K562 (cell line): Measurements from ENCODE around the gene GNGT1. TPM values are rescaled to one million over a fixed set of nuclear protein-coding genes. Genes with fewer than 3 reads are reported as not detected.

Source experiments
- ATAC-seq: fragments of 200-7000 bp; cut with Tn5 transposase; 3 replicates; pipeline ENCODE4 v1.9.1; 2020; ENCODE audit warnings: moderate library complexity
- BruUV-seq: library from RNA; stranded (reverse); fragments of 400-500 nt; replicated peaks from 2 replicates; lab custom pipeline; 2021; lab: Mats Ljungman, UMichigan
- CTCF ChIA-PET: fragments of 300-600 bp; formaldehyde crosslinking; extraction: SDS; loops from one replicate; lab custom pipeline; 2021; ENCODE audit warnings: low intra/inter-chr PET ratio; lab: Yijun Ruan, JAX
- POLR2A ChIA-PET: fragments of 300-600, 350-650 bp; sonication (Branson Sonifier 250); formaldehyde crosslinking; extraction: SDS; loops from one replicate; lab custom pipeline; 2021; ENCODE audit warnings: antibody characterized with exemption, inconsistent platforms; lab: Yijun Ruan, JAX
- DNase-seq, 4 experiments: peaks; one replicate each; pipeline versions ENCODE4 v3.0.0 to v3.0.0-alpha.2; 2011 to 2018; ENCODE audit warnings: low spot score in 3 of 4, mixed read lengths in 3 of 4; ENCODE audit errors: extremely low read depth in 1 of 4
- FAIRE-seq: peaks from 2 replicates; lab custom pipeline; 2011; peaks lifted over from hg19 to GRCh38; lab: Jason Lieb, UNC
- H2AFZ ChIP-seq: 2 replicates; pipeline ENCODE4 v1.6.0; 2011; ENCODE audit warnings: low read depth, low read length, control low read depth, inconsistent platforms
- H3K27ac ChIP-seq: fragments of 200-600 bp; 3 replicates; pipeline ENCODE4 v1.8.0; 2011; ENCODE audit warnings: low read depth, mild to moderate bottlenecking, control low read depth, inconsistent platforms, low read length, moderate library complexity, mixed read lengths; ENCODE audit errors: extremely low read depth
- H3K27me3 ChIP-seq, 2 experiments: fragments of 300-600 bp in 1 of 2; 2 replicates in 1 of 2; 3 replicates in 1 of 2; pipeline versions ENCODE4 v1.6.0 to v1.8.0; 2011; ENCODE audit warnings: inconsistent platforms in 2 of 2, low read length in 2 of 2, mild to moderate bottlenecking in 1 of 2, mixed read lengths in 1 of 2, moderate library complexity in 1 of 2; ENCODE audit not compliant: control insufficient read depth in 2 of 2, insufficient read depth in 2 of 2
- H3K36me3 ChIP-seq: fragments of 300-600 bp; 3 replicates; pipeline ENCODE4 v1.8.0; 2011; ENCODE audit warnings: mild to moderate bottlenecking, low read length, inconsistent platforms; ENCODE audit not compliant: control insufficient read depth, insufficient read depth
- H3K4me1 ChIP-seq, 2 experiments: fragments of 200-600 bp in 1 of 2; replicated peaks in 1 of 2; 2 replicates in 1 of 2; 3 replicates in 1 of 2; pipeline versions ENCODE4 v1.5.1 to v1.8.0; 2011; ENCODE audit warnings: inconsistent platforms in 2 of 2, low read length in 2 of 2, mild to moderate bottlenecking in 1 of 2, mixed read lengths in 1 of 2, moderate library complexity in 1 of 2; ENCODE audit not compliant: control insufficient read depth in 2 of 2, insufficient read depth in 2 of 2
- H3K4me2 ChIP-seq: 2 replicates; pipeline ENCODE4 v1.6.1; 2011; ENCODE audit warnings: low read length, control low read depth, inconsistent platforms, mixed read lengths; ENCODE audit not compliant: insufficient read depth
- H3K4me3 ChIP-seq: fragments of 200-600 bp; sonication (generic), shearing (Covaris generic); 2 replicates; pipeline ENCODE4 v1.5.1; 2016; ENCODE audit warnings: control low read depth, inconsistent platforms
- H3K79me2 ChIP-seq: fragments of 200-600 bp; 3 replicates; pipeline ENCODE4 v1.8.0; 2011; ENCODE audit warnings: low read length, inconsistent platforms; ENCODE audit not compliant: control insufficient read depth, insufficient read depth
- H3K9ac ChIP-seq, 2 experiments: 2 replicates each; pipeline versions ENCODE4 v1.6.0 to v1.6.1; 2011; ENCODE audit warnings: low read depth in 2 of 2, low read length in 2 of 2, control low read depth in 1 of 2, inconsistent platforms in 1 of 2, mild to moderate bottlenecking in 1 of 2, mixed read lengths in 1 of 2; ENCODE audit not compliant: insufficient read depth in 1 of 2
- H3K9me1 ChIP-seq: one replicate; pipeline ENCODE4 v1.6.0; 2011; ENCODE audit warnings: inconsistent platforms, mild to moderate bottlenecking, low read length, moderate library complexity; ENCODE audit not compliant: control insufficient read depth, insufficient read depth
- H3K9me3 ChIP-seq: replicated peaks from 2 replicates; pipeline ENCODE4 v1.5.1; 2011; ENCODE audit warnings: low read depth, low read length, inconsistent platforms; ENCODE audit not compliant: control insufficient read depth, insufficient read depth
- H4K20me1 ChIP-seq: replicated peaks from 2 replicates; pipeline ENCODE4 v1.6.1; 2011; ENCODE audit warnings: low read length, inconsistent platforms, mixed read lengths; ENCODE audit not compliant: control insufficient read depth, insufficient read depth
- CEBPG ChIP-seq, 3 experiments: fragments of 200-800 bp in 1 of 3; sonication (Bioruptor generic) in 1 of 3; sonication (generic) in 1 of 3; formaldehyde crosslinking in 1 of 3; IDR thresholded peaks in 2 of 3; conservative IDR thresholded peaks in 1 of 3; 2 replicates each; pipeline versions ENCODE4 v1.6.1 to v1.8.0; 2016 to 2022; ENCODE audit warnings: missing compliant biosample characterization in 2 of 3, missing genetic modification characterization in 2 of 3, mild to moderate bottlenecking in 1 of 3, missing genetic modification reagents in 1 of 3
- FOSL1 ChIP-seq: fragments of 200-800 bp; sonication (Bioruptor generic); conservative IDR thresholded peaks from 2 replicates; pipeline ENCODE4 v1.6.1; 2016; ENCODE audit warnings: missing genetic modification characterization, missing compliant biosample characterization
- GTF2E2 ChIP-seq: fragments of 200-800 bp; sonication (Bioruptor generic); IDR thresholded peaks from 2 replicates; pipeline ENCODE4 v1.6.1; 2016; ENCODE audit warnings: missing genetic modification characterization, missing compliant biosample characterization
- MCM7 ChIP-seq, 2 experiments: fragments of 450-650 bp; IDR thresholded peaks; 2 replicates each; pipeline ENCODE4 v1.6.1; 2016 to 2018
- PRPF4 ChIP-seq: fragments of 200-400 bp; formaldehyde crosslinking; IDR thresholded peaks from one replicate; pipeline ENCODE4 v1.6.1; 2017; ENCODE audit warnings: low read length, low read depth, mild to moderate bottlenecking; ENCODE audit not compliant: insufficient read depth, poor library complexity, severe bottlenecking
- PTBP1 ChIP-seq: fragments of 200-400 bp; formaldehyde crosslinking; IDR thresholded peaks from 2 replicates; pipeline ENCODE4 v1.6.1; 2017; ENCODE audit warnings: low read depth, low read length
- TCFL5 ChIP-seq: fragments of 250-450 bp; sonication (Bioruptor Pico); conservative IDR thresholded peaks from 2 replicates; pipeline ENCODE4 v1.6.1; 2021; ENCODE audit warnings: mild to moderate bottlenecking, moderate library complexity, matching md5 sums
- WGBS: fragments of 100-300 bp; shearing (Covaris generic); methylation state at CpG from one replicate; pipeline ENCODE4 v1.1.6; 2016; ENCODE audit warnings: low coverage, mixed read lengths; ENCODE audit not compliant: insufficient coverage; ENCODE audit errors: missing lambda C conversion rate; 5-methylcytosine and 5-hydroxymethylcytosine counted together
- in situ Hi-C: fragments of 300-500 bp; cut with MboI; formaldehyde crosslinking; loops from 4 replicates; pipeline ENCODE4 v1.15.0; 2018; ENCODE audit warnings: inconsistent platforms, mixed read lengths
- intact Hi-C: fragments of 100-400 bp; cut with micrococcal nuclease; formaldehyde crosslinking; loops from 2 replicates; pipeline ENCODE4 v1.14.2; 2022
- polyA plus RNA-seq, 8 experiments: library from polyadenylated mRNA; depleted of rRNA in 4 of 8; stranded (reverse) in 5 of 8; unstranded in 3 of 8; fragments of >200 nt; fragmentation: Nextera tagmentation in 2 of 8; fragmentation: Illumina TruSeq in 1 of 8; extraction: Ambion mirVana in 2 of 8; extraction: Trizol in 1 of 8; gene quantifications; 2 replicates each; pipeline versions ENCODE4 v1.2.1 to v1.2.3, GENCODE V29; 2011 to 2014; ENCODE audit warnings: inconsistent platforms in 1 of 8, missing spikeins in 1 of 8
- total RNA-seq, 7 experiments: library from RNA; depleted of rRNA in 6 of 7; stranded (reverse); fragments of >200 nt in 6 of 7; fragmentation: Illumina TruSeq in 2 of 7; extraction: Trizol in 2 of 7; gene quantifications; 2 replicates each; pipeline versions ENCODE4 v1.2.1 to v1.2.3, GENCODE V29; 2011 to 2021; ENCODE audit warnings: low replicate concordance in 1 of 7
- TF ChIP-seq, protein P1 (sequence below): fragments of 250-450 bp; sonication (Bioruptor Pico); IDR thresholded peaks from 2 replicates; pipeline ENCODE4 v1.8.0; 2022; ENCODE audit warnings: moderate library complexity, mild to moderate bottlenecking, inconsistent platforms

The GNGT1 gene
- total and polyA plus RNA-seq, 9 of the 15 experiments (the other 6 are each of a cell fraction or from before 2014, with no cell fraction given): 0.04 to 0.83 (median 0.51) TPM; not detected in 2

DNA sequence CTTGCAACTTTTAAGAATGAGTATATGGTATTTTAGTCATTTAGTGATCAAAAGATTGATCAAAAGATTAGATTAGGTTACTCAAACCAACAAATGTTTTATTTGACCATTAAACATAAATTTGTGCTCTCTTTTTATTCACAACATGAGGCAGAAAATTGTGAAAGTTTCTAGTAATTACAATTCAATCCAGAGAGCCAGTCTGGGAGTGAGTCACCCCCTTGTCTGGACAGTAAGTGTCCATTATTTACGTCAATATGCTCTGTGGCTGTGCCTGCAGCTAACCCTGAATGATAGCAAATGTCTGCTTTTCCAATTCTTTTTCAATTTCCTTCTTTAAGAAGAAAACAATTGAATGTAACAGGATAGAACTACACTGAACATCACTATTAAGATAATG, 43.1 kb downstream of the GNGT1 start:
- Histone ChIP-seq H3K27me3 (no peaks in the 10 kb centered on the region), H3K4me2 (no peak overlapping the region), H3K9me3 (no peaks in the 10 kb centered on the region), H4K20me1 (no peaks in the 10 kb centered on the region), H3K36me3 (no peaks in the 10 kb centered on the region), H3K27ac (no peak overlapping the region), H3K4me3 (no peak overlapping the region), H3K4me1 (peaks cover 0 to 12% of the 10 kb centered on the region in 2 experiments; a peak in 2 of 5 replicates), H3K79me2 (no peaks in the 10 kb centered on the region), H2AFZ (no peak overlapping the region), H3K9me1 (no peaks in the 10 kb centered on the region), H3K9ac (no peak overlapping the region)
- ChIA-PET CTCF (no interaction called here), POLR2A (interaction anchor here (0.8 to 0.9 kb wide), 3 partner anchors 9 to 376 kb away, joined by 3 to 4 read pairs (median 3); no protein-coding TSS in a partner anchor)
- no TSS peak for BruUV-seq
- DNase-seq (no peak), ATAC-seq (no peak), FAIRE-seq (no peak)
- 6% methylated on average over 1 of the region's 1 CpG for WGBS
- in situ Hi-C loops: no loop called here
- TF ChIP-seq MCM7 (IDR thresholded peaks at IDR 0.05): no peak
- TF ChIP-seq PRPF4: no peak
- no peak for TF ChIP-seq CEBPG (CRISPR knock-in tag; IDR thresholded peaks at IDR 0.05)
- TF ChIP-seq CEBPG (tag; conservative IDR thresholded peaks at IDR 0.05 in 1 of 2, IDR thresholded peaks at IDR 0.05 in 1 of 2): 0 out of 4 replicates have a peak, but pooled peaks of 1 of the 2 experiments have one; percentile 23
- TF ChIP-seq, protein P1, sequence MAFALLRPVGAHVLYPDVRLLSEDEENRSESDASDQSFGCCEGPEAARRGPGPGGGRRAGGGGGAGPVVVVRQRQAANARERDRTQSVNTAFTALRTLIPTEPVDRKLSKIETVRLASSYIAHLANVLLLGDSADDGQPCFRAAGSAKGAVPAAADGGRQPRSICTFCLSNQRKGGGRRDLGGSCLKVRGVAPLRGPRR (CRISPR knock-in tag): no peak
- no peak for TF ChIP-seq TCFL5 (CRISPR knock-in tag)
- no peak for TF ChIP-seq GTF2E2 (tag)
- TF ChIP-seq PTBP1: no peak
- peak; percentile 55; the same call in 1 of the 2 replicates for TF ChIP-seq FOSL1
- intact Hi-C loops: no loop called here
